GM12873 (cell line): ENCODE results near the gene TMEM222.

ENCODE experiments used
- CTCF ChIP-seq: IDR thresholded peaks from 2 replicates; pipeline ENCODE4 v1.5.1; 2012; ENCODE audit warnings: low read depth, mild to moderate bottlenecking, moderate library complexity, low read length, control low read depth; ENCODE audit not compliant: insufficient read depth; ENCODE audit errors: missing control alignments

TMEM222 gene

GRCh38 chr1:27380224-27380623 lies 58.3 kb downstream of the TMEM222 start:
- TF ChIP-seq CTCF: no peak

- no peak for TF ChIP-seq CTCF
These were observed 59.1 kb downstream of the TMEM222 start for GRCh38 chr1:27380766-27381733.

- TF ChIP-seq CTCF: no peak
These were observed 60.2 kb downstream of the TMEM222 start for GRCh38 chr1:27381969-27382762.

- no peak for TF ChIP-seq CTCF
These were observed 61.2 kb downstream of the TMEM222 start, which contains the start of gene CD164L2 for GRCh38 chr1:27383039-27383605. Gene CD164L2, minus strand, starts transcription at chr1:27383333. Its CDS starts 94 bp downstream, at chr1:27383239.

- TF ChIP-seq CTCF: no peak
These were observed 61.7 kb downstream of the TMEM222 start for GRCh38 chr1:27383661-27384060.
